Measurements from ENCODE around the gene AKT3.

- TF ChIP-seq CTCF (IDR thresholded peaks at IDR 0.05) (no peak), EZH2 (IDR thresholded peaks at IDR 0.05) (no peak)
Measured at GRCh38 chr1:243542739-243543415, 307.2 kb downstream of the AKT3 start.

All from neural progenitor cell (in vitro differentiated cells).